GM12874 (cell line): ENCODE measurements around the gene GPR39.

ENCODE experiments used
- CTCF ChIP-seq: IDR thresholded peaks from 2 replicates; pipeline ENCODE4 v1.5.1; 2011; ENCODE audit warnings: low read depth, mild to moderate bottlenecking, control low read depth, low read length, moderate library complexity; ENCODE audit not compliant: insufficient read depth

Gene GPR39

GRCh38 chr2:132430895-132431294 is 14.3 kb downstream of the GPR39 start:
- TF ChIP-seq CTCF = no peak

- no peak for TF ChIP-seq CTCF
These were observed 21.5 kb downstream of the GPR39 start for GRCh38 chr2:132437852-132438669.

- TF ChIP-seq CTCF = no peak
These were observed 22.1 kb downstream of the GPR39 start for GRCh38 chr2:132438691-132439090.

- no peak for TF ChIP-seq CTCF
These were observed 23.2 kb downstream of the GPR39 start for GRCh38 chr2:132439703-132440398.

- no peak for TF ChIP-seq CTCF
These were observed 24.4 kb downstream of the GPR39 start for GRCh38 chr2:132441051-132441450.

- no peak for TF ChIP-seq CTCF
These were observed 25.7 kb downstream of the GPR39 start for GRCh38 chr2:132442278-132442677.

- no peak for TF ChIP-seq CTCF
These were observed 26.5 kb downstream of the GPR39 start for GRCh38 chr2:132443106-132443505.
